GM19025 (cell line): ENCODE measurements around the gene SKAP2.

Experiments
- ATAC-seq: cut with Tn5 transposase; IDR thresholded peaks from one replicate; pipeline ENCODE4 v1.9.1; 2021; ENCODE audit warnings: mild to moderate bottlenecking, low read depth, moderate library complexity; ENCODE audit not compliant: unreplicated experiment

The SKAP2 gene

DNA sequence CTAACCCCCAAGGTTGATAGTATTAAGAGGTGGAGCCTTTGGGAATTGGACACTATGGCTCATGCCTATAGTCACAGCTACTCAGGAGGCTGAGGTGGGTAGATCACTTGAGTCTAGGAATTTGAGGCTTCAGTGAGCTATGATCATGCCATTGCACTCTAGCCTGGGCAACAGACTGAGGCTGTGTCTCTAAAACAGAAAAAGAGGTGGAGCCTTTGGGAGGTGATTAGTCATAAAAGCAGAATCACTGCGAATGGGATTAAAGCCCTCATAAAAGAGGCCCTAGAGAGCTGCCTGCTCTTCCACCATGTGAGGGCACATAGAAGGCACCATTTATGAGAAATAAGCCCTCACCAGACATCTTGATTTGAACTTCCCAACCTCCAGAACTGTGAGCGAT is 81.9 kb downstream of the SKAP2 start:
- ATAC-seq: no peak

- ATAC-seq: no peak
Observed at GRCh38 chr7:26779978-26780595, 84.3 kb downstream of the SKAP2 start.

- no peak for ATAC-seq
Observed at GRCh38 chr7:26777385-26777784, 87.0 kb downstream of the SKAP2 start.

- no peak for ATAC-seq
Observed at GRCh38 chr7:26760501-26760900, 103.9 kb downstream of the SKAP2 start.

DNA sequence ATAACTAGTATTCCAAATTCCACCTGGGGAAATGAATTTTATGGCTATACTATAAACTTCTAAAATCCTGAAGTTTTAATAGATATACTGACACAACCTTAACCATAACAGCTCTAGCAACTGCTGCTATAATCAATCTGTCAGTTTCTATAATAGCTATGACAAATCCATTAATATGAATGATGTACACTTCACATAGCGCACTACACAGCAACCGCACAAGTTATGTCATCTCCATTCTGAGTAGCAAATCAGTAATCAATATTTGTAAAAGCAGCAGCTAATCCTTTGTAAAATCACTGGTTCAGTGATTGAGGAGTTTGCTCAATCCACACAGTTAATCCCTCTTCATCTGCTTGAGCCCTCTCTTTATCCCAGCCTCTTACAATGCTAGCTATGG is 105.3 kb downstream of the SKAP2 start:
- ATAC-seq: no peak

DNA sequence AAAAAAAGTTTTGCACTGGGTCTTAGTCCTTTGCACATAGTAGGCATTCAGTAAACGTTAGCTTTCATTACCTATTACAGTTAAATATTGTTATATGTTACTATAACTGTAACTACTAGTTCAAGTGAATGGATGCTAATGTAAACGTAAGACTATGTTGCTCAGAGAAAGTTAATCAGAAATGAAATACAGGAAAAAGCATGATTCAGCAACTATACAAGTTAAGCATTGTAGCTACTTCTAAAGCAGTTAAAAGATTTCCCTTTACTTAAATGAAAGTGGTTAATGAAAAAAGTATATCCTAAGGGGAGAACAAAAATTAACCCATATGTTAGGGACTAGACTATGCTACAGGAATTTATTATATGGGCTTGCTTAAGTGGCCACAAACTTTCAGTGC is 121.2 kb downstream of the SKAP2 start:
- no peak for ATAC-seq

GRCh38 chr7:26735976-26736600 is 128.3 kb downstream of the SKAP2 start:
- no peak for ATAC-seq

DNA sequence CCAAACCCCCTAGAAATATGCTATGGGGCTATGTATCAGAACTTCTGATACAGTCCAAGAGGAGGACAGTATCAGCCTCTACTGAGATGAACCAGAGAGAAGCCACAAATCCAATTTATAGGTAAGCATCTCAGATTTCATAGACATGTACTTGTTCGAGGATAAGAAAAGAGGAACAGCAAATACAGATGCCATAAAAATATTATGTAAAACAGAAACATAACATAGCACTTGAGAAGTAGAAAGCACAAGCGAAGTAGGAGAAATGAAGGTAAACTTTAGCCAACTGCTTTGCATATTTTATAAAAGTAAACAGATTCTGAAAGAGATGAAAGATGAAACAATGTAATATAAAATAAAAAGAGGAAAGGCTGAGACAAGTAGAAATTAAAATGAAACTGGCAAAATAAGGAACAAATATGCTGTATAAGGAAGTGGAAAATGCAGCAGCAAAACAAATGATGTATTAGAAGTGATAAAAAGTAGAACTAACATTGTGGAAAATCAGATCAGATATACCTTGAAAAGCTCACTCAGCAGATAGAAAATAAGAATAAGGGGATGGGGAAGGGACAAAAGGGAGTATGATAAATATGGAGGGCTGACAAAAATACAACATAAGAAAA is 135.1 kb downstream of the SKAP2 start:
- no peak for ATAC-seq

GRCh38 chr7:26726051-26726450 is 138.3 kb downstream of the SKAP2 start:
- no peak for ATAC-seq

DNA sequence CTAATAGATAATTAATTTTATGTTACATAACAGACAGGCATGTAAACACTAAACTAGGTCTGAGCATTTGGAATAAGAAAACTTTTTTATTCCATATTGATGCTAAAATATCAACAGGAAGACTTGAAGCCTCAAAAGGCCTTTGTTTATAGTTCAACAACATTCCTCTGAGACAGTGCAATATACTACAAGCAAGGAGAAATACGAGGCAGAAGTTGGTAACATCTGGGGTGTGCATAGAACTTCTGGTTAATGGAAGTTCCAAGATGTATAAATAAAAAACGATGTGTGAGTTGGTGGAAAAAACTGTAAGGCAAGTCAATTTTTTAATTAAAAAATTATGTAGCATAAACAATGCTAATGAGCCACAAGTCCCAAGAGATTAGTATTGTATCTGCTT is 139.6 kb downstream of the SKAP2 start:
- ATAC-seq: no peak

GRCh38 chr7:26723129-26723528 is 141.3 kb downstream of the SKAP2 start:
- no peak for ATAC-seq

DNA sequence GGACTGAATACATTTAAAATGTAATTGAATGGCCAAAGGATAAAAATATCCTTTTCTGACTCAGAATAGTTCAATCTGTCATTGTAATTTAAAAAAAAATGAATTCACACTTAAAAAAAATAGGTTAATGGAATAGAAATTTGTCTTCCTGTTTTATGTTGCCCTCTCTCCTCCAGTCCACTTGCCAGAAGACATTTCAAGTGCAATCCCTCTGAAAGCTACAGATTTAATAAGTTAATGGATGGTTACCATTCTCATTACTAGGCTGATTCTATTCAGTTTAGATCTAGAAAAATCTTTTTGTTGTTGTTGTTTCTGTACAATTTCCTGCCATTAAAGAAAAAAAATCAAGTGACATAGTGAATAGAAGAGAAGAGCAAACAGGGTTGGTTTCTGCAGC is 142.9 kb downstream of the SKAP2 start:
- no peak for ATAC-seq

DNA sequence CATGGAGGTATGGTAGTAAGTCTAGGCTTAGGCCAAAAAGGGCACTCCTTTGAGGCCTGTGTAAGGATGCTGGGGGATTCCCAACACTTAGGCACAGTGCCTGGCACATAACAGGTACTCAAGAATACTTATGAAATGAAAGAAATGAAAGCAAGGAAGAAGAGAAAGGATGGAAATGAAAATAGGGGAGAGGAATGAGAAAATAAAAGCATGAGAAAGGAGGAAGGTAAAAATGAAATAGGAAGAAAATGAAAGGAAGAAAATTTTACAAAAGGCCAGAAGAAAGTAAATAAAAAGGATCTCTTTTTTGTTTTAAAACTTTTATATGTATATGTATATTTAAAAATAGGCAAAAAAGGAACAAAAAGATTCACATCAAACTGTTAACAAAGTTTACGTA is 146.3 kb downstream of the SKAP2 start:
- ATAC-seq: no peak

DNA sequence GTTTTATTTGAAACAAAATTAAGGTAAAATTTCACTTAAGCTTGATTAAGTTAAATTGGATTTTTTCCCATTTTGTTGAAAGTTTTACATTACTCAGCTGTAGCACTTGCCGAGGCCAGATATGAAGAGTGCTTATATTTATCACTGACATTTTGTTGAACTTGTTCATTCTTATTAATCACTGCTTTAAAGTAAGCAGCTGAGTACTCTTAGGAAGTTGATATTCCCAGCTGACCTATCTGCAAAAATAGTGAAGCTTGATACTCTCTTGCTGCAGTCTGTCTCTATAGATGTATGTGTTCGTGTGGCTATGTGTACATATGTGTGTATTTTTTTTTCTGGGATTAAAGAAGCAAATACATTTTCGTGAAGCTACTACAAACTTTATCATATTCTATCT is 150.0 kb downstream of the SKAP2 start:
- no peak for ATAC-seq

GRCh38 chr7:26714006-26714405 is 150.4 kb downstream of the SKAP2 start:
- no peak for ATAC-seq

- ATAC-seq: no peak
Observed at GRCh38 chr7:26709210-26709990, 155.0 kb downstream of the SKAP2 start.

- no peak for ATAC-seq
Observed at GRCh38 chr7:26705567-26705966, 158.8 kb downstream of the SKAP2 start.

- ATAC-seq: no peak
Observed at GRCh38 chr7:26704786-26705185, 159.6 kb downstream of the SKAP2 start.

DNA sequence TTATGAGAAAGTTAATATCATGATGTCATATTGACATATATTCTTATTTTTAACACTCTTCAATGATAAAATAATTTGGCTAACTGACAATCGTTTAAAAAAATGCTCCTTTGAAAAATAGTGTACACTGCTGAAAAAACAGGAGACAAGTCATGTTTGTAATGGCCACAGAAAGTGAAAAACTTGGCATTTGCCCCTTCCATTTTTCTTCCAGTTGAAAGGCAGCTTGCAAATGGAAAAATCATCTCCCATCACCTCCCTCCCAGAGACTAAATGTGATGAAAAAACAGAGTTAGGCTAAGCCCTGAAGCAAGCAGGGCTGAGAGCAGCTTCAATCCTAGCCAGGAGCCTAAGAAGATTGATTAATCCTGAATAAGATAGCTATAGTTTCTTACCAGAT is 160.4 kb downstream of the SKAP2 start:
- no peak for ATAC-seq

DNA sequence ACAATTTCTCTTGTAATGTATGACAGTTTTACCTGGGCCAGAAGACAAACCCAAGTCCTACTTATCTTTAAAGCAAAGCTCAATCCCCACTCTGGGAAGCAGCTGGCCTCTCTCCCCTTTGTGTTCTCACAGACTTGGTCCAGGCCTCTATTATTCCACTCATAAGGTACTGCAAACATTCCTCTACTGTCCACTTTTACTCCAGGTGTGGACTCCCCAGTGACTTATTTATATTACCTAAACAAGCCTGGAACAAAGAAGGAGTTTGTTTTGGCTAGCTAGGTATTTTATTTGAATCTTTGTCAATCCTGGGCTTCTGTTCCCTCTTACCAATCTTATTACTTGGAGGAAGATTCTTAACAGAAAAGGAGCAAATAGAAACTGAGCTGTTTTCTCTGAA is 163.5 kb downstream of the SKAP2 start:
- no peak for ATAC-seq

DNA sequence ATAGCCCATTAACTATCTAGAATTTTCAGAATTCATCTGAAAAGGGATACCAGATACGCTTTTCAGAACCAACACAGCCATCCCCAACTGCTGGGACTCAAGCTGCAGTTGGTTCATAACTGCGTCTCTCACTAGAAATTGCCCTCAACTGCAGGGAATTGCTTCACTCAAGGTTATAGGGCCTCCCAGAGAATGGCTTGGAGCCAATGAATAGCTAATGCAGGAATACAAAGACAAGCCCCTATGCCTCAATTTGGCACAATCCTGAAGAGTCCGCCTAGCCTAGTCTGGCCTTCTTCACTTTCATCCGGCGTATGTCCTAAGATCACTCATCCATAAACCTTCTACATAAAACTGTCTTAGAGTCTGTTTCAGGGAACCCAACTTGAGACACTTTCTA is 164.0 kb downstream of the SKAP2 start:
- no peak for ATAC-seq
